C4-2B (cell line): ENCODE data around the gene NLGN1.

Experiments
- ZFX ChIP-seq: fragments of 450-650 bp; IDR thresholded peaks from 2 replicates; pipeline ENCODE4 v1.6.1; 2017
- TF ChIP-seq, protein P1 (sequence below): fragments of 450-650 bp; conservative IDR thresholded peaks from 2 replicates; pipeline ENCODE4 v1.5.1; 2017; ENCODE audit warnings: mild to moderate bottlenecking

DNA sequence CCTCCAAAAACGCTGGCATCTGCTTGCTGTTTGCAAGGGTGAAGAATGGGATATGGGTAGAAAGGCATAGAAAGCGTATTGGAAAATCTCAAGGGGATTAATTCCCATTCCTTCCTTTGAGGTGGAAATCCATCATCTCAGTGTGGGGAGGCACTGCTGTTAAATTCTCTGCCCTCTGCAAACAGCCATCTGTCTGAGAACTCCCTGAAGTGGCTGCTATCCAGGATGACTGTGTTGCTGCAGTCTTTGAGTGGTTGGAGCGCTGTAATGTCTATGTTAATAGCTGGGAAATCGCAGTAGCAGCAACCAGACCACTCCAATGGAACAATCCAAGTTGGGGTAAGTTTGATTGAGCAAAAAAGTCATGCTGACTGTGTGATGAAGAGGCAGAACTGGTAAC lies 625.9 kb downstream of the NLGN1 start:
- TF ChIP-seq, protein P1, sequence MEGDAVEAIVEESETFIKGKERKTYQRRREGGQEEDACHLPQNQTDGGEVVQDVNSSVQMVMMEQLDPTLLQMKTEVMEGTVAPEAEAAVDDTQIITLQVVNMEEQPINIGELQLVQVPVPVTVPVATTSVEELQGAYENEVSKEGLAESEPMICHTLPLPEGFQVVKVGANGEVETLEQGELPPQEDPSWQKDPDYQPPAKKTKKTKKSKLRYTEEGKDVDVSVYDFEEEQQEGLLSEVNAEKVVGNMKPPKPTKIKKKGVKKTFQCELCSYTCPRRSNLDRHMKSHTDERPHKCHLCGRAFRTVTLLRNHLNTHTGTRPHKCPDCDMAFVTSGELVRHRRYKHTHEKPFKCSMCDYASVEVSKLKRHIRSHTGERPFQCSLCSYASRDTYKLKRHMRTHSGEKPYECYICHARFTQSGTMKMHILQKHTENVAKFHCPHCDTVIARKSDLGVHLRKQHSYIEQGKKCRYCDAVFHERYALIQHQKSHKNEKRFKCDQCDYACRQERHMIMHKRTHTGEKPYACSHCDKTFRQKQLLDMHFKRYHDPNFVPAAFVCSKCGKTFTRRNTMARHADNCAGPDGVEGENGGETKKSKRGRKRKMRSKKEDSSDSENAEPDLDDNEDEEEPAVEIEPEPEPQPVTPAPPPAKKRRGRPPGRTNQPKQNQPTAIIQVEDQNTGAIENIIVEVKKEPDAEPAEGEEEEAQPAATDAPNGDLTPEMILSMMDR, result no peak
- TF ChIP-seq ZFX, result 0 out of 2 replicates have a peak, but pooled peaks have one; percentile 14
